Fibroblast of villous mesenchyme (primary cell): Measurements from ENCODE around the gene ANKRD49. TPM values are rescaled to one million over a fixed set of nuclear protein-coding genes. Genes with fewer than 3 reads are reported as not detected.
A peak's percentile ranks its signal among the peaks of the same experiment; 100 is the strongest.

Source experiments
- DNase-seq: peaks from one replicate; pipeline ENCODE4 v3.0.0-alpha.2; 2010; ENCODE audit warnings: low read depth
- H3K4me3 ChIP-seq: 2 replicates; pipeline ENCODE4 v1.5.1; 2011; ENCODE audit warnings: low read depth, mild to moderate bottlenecking, low read length
- CTCF ChIP-seq: IDR thresholded peaks from 2 replicates; pipeline ENCODE4 v1.5.1; 2012; ENCODE audit warnings: low read depth, mild to moderate bottlenecking, low read length; ENCODE audit not compliant: insufficient read depth
- total RNA-seq: library from RNA; depleted of rRNA; stranded (reverse); fragments of >200 nt; gene quantifications from 2 replicates; pipeline ENCODE4 v1.2.3, GENCODE V29; 2012

The ANKRD49 gene
- total RNA-seq, 1 donor, result 14.2 TPM

GRCh38 chr11:94537031-94537600 is 43.3 kb downstream of the ANKRD49 start:
- peak; percentile 54 for DNase-seq
- no peak overlapping the region for H3K4me3 ChIP-seq
- no peak for TF ChIP-seq CTCF

GRCh38 chr11:94539420-94539819 is 45.6 kb downstream of the ANKRD49 start:
- H3K4me3 ChIP-seq, result no peak overlapping the region
- no peak for TF ChIP-seq CTCF
- no peak for DNase-seq

- peak within 1 kb of the TSS; percentile 62 for H3K4me3 ChIP-seq
- DNase-seq, result peak; percentile 83
- TF ChIP-seq CTCF, result no peak
Measured at GRCh38 chr11:94543695-94544645, 50.2 kb downstream of the ANKRD49 start, which contains the start of gene FUT4. TSS of gene FUT4 (plus strand) at chr11:94543921. CDS start at chr11:94544134, 213 bp downstream.

GRCh38 chr11:94544646-94545263 is 51.0 kb downstream of the ANKRD49 start:
- TF ChIP-seq CTCF, result no peak
- peak; percentile 8 for DNase-seq
- peak overlapping the region; percentile 62 for H3K4me3 ChIP-seq

GRCh38 chr11:94545264-94546161 is 51.7 kb downstream of the ANKRD49 start:
- H3K4me3 ChIP-seq, result peak overlapping the region; percentile 62
- TF ChIP-seq CTCF, result no peak
- no peak for DNase-seq

GRCh38 chr11:94546162-94546470 is 52.3 kb downstream of the ANKRD49 start:
- no peak for DNase-seq
- H3K4me3 ChIP-seq, result peak overlapping the region; percentile 18
- no peak for TF ChIP-seq CTCF
